Epithelial cell of esophagus (primary cell): ENCODE data around the gene BECN2.
A peak's percentile ranks its signal among the peaks of the same experiment; 100 is the strongest.

Experiments
- DNase-seq: peaks from one replicate; pipeline ENCODE4 v3.0.0; 2010; ENCODE audit warnings: low read depth
- H3K4me3 ChIP-seq: 2 replicates; pipeline ENCODE4 v1.5.1; 2011; ENCODE audit warnings: mild to moderate bottlenecking, low read length, control low read depth
- CTCF ChIP-seq: IDR thresholded peaks from 2 replicates; pipeline ENCODE4 v1.5.1; 2011; ENCODE audit warnings: low read depth, mild to moderate bottlenecking, low read length, control low read depth, inconsistent platforms; ENCODE audit not compliant: insufficient read depth; ENCODE audit errors: missing control alignments

BECN2 gene

GRCh38 chr1:241927321-241927720, 30.2 kb upstream of the BECN2 start:
- no peak overlapping the region for H3K4me3 ChIP-seq
- TF ChIP-seq CTCF = no peak
- DNase-seq = no peak

GRCh38 chr1:241932845-241933244, 24.7 kb upstream of the BECN2 start:
- no peak overlapping the region for H3K4me3 ChIP-seq
- no peak for DNase-seq
- TF ChIP-seq CTCF = no peak

- peak; percentile 8 for DNase-seq
- no peak for TF ChIP-seq CTCF
- no peak overlapping the region for H3K4me3 ChIP-seq
These were observed 23.2 kb upstream of the BECN2 start for GRCh38 chr1:241934201-241934848.

- H3K4me3 ChIP-seq = no peak overlapping the region
- no peak for TF ChIP-seq CTCF
- no peak for DNase-seq
These were observed 22.7 kb upstream of the BECN2 start for GRCh38 chr1:241934866-241935265.

GRCh38 chr1:241939798-241940197, 17.8 kb upstream of the BECN2 start:
- no peak overlapping the region for H3K4me3 ChIP-seq
- peak; percentile 23 for DNase-seq
- TF ChIP-seq CTCF = no peak

GRCh38 chr1:241942738-241943137, 14.8 kb upstream of the BECN2 start:
- DNase-seq = no peak
- H3K4me3 ChIP-seq = no peak overlapping the region
- no peak for TF ChIP-seq CTCF

- H3K4me3 ChIP-seq = no peak overlapping the region
- TF ChIP-seq CTCF = no peak
- DNase-seq = no peak
These were observed 13.3 kb upstream of the BECN2 start for GRCh38 chr1:241944300-241944699.
